Liver (tissue), 9 donors: ENCODE measurements around the gene TOX2. TPM values are rescaled to one million over a fixed set of nuclear protein-coding genes. Genes with fewer than 3 reads are reported as not detected.
A peak's percentile ranks its signal among the peaks of the same experiment; 100 is the strongest.

ENCODE experiments used
- DNase-seq: peaks from one replicate; pipeline ENCODE4 v3.0.0-alpha.2; 2017; ENCODE audit warnings: low spot score
- H3K27ac ChIP-seq, 2 donors: one replicate each; pipeline ENCODE4 v1.7.0; 2013; ENCODE audit warnings: inconsistent platforms in 2 of 2, low read length in 2 of 2, control low read depth in 1 of 2, low read depth in 1 of 2, mild to moderate bottlenecking in 1 of 2
- H3K27me3 ChIP-seq, 4 donors: one replicate each; pipeline versions ENCODE4 v1.6.1 to v1.7.0; 2013; ENCODE audit warnings: low read length in 3 of 4, inconsistent platforms in 1 of 4, mild to moderate bottlenecking in 1 of 4, moderate library complexity in 1 of 4; ENCODE audit not compliant: control insufficient read depth in 4 of 4, insufficient read depth in 4 of 4
- H3K36me3 ChIP-seq, 4 donors: one replicate each; pipeline versions ENCODE4 v1.6.1 to v1.7.0; 2013; ENCODE audit warnings: low read length in 3 of 4, mild to moderate bottlenecking in 3 of 4, low read depth in 1 of 4, moderate library complexity in 1 of 4; ENCODE audit not compliant: control insufficient read depth in 4 of 4, insufficient read depth in 3 of 4
- H3K4me1 ChIP-seq, 4 donors: one replicate each; pipeline versions ENCODE4 v1.6.1 to v1.7.0; 2013; ENCODE audit warnings: low read length in 3 of 4, mild to moderate bottlenecking in 3 of 4, moderate library complexity in 1 of 4; ENCODE audit not compliant: control insufficient read depth in 4 of 4, insufficient read depth in 4 of 4
- H3K4me3 ChIP-seq, 3 donors: one replicate each; pipeline versions ENCODE4 v1.6.1 to v1.7.0; 2013; ENCODE audit warnings: low read length in 3 of 3, control low read depth in 1 of 3, low read depth in 1 of 3, mild to moderate bottlenecking in 1 of 3
- H3K9ac ChIP-seq, 2 donors: one replicate each; pipeline ENCODE4 v1.7.0; 2013; ENCODE audit warnings: low read length in 2 of 2, mild to moderate bottlenecking in 2 of 2, moderate library complexity in 2 of 2, control low read depth in 1 of 2, low read depth in 1 of 2
- H3K9me3 ChIP-seq, 4 donors: one replicate each; pipeline versions ENCODE4 v1.6.1 to v1.7.0; 2013; ENCODE audit warnings: low read length in 3 of 4; ENCODE audit not compliant: control insufficient read depth in 4 of 4
- ATF3 ChIP-seq: IDR thresholded peaks from 2 replicates; pipeline ENCODE4 v1.6.1; 2016; ENCODE audit warnings: antibody characterized with exemption
- CTCF ChIP-seq: fragments of 150-350 bp; IDR thresholded peaks from 2 replicates; pipeline ENCODE4 v1.5.1; 2017; ENCODE audit warnings: improper control_type of control experiment, low read depth, low read length; ENCODE audit not compliant: missing input control
- EGR1 ChIP-seq, 2 donors: IDR thresholded peaks; 2 replicates each; pipeline ENCODE4 v1.6.1; 2016 to 2018; ENCODE audit warnings: antibody characterized with exemption in 2 of 2, low read depth in 2 of 2
- FOXA1 ChIP-seq: IDR thresholded peaks from 2 replicates; pipeline ENCODE4 v1.6.1; 2016; ENCODE audit warnings: antibody characterized with exemption
- FOXA2 ChIP-seq: IDR thresholded peaks from 2 replicates; pipeline ENCODE4 v1.6.1; 2016; ENCODE audit warnings: antibody characterized with exemption
- GABPA ChIP-seq, 2 donors: IDR thresholded peaks in 1 of 2; conservative IDR thresholded peaks in 1 of 2; 2 replicates each; pipeline ENCODE4 v1.6.1; 2016; ENCODE audit warnings: antibody characterized with exemption in 2 of 2, mild to moderate bottlenecking in 1 of 2, moderate library complexity in 1 of 2
- HNF4A ChIP-seq, 2 donors: conservative IDR thresholded peaks; 2 replicates each; pipeline ENCODE4 v1.6.1; 2016; ENCODE audit warnings: antibody characterized with exemption in 2 of 2, mild to moderate bottlenecking in 2 of 2
- HNF4G ChIP-seq: IDR thresholded peaks from 2 replicates; pipeline ENCODE4 v1.6.1; 2016; ENCODE audit warnings: antibody characterized with exemption
- JUND ChIP-seq, 2 donors: IDR thresholded peaks; 2 replicates each; pipeline ENCODE4 v1.6.1; 2016; ENCODE audit warnings: antibody characterized with exemption in 2 of 2
- MAX ChIP-seq: IDR thresholded peaks from 2 replicates; pipeline ENCODE4 v1.6.1; 2016; ENCODE audit warnings: antibody characterized with exemption
- NR2F2 ChIP-seq: IDR thresholded peaks from 2 replicates; pipeline ENCODE4 v1.6.1; 2016; ENCODE audit warnings: antibody characterized with exemption
- RXRA ChIP-seq, 2 donors: IDR thresholded peaks; 2 replicates each; pipeline ENCODE4 v1.6.1; 2017 to 2018; ENCODE audit warnings: antibody characterized with exemption in 2 of 2, mild to moderate bottlenecking in 1 of 2
- SP1 ChIP-seq: IDR thresholded peaks from 2 replicates; pipeline ENCODE4 v1.6.1; 2018; ENCODE audit warnings: antibody characterized with exemption, mild to moderate bottlenecking
- TAF1 ChIP-seq: conservative IDR thresholded peaks from 2 replicates; pipeline ENCODE4 v1.6.1; 2016; ENCODE audit warnings: antibody characterized with exemption, mild to moderate bottlenecking
- YY1 ChIP-seq: IDR thresholded peaks from 2 replicates; pipeline ENCODE4 v1.6.1; 2016; ENCODE audit warnings: antibody characterized with exemption, mild to moderate bottlenecking
- ZBTB33 ChIP-seq: IDR thresholded peaks from 2 replicates; pipeline ENCODE4 v1.6.1; 2016; ENCODE audit warnings: antibody characterized with exemption
- WGBS: extraction: QIAGEN DNeasy Blood & Tissue Kit; methylation state at CpG from one replicate; pipeline ENCODE4 v1.1.7; 2013; 5-methylcytosine and 5-hydroxymethylcytosine counted together
- polyA plus RNA-seq, 2 donors: library from polyadenylated mRNA; stranded (reverse) in 1 of 2; unstranded in 1 of 2; fragments of 200-250 nt in 1 of 2; fragments of >200 nt in 1 of 2; fragmentation: Nextera tagmentation in 1 of 2; extraction: Ambion mirVana in 1 of 2; gene quantifications; one replicate each; pipeline versions ENCODE4 v1.2.1 to v1.2.3, GENCODE V29; 2013 to 2015
- total RNA-seq, 2 donors: library from RNA; depleted of rRNA; stranded (reverse); fragments of >200 nt; gene quantifications; one replicate each; pipeline ENCODE4 v1.2.3, GENCODE V29; 2014
- donor health status: healthy.
- donor health status: healthy.
- donor health status: healthy.
- donor health status: healthy.
- donor health status: healthy.

TOX2 gene
- total and polyA plus RNA-seq, 4 donors = 0.33 to 2.7 (median 1.4) TPM

GRCh38 chr20:44073011-44073674 lies 158.5 kb downstream of the TOX2 start:
- Histone ChIP-seq H3K9ac (no peak overlapping the region), H3K36me3 (no peaks in the 10 kb centered on the region), H3K27me3 (no peaks in the 10 kb centered on the region), H3K9me3 (no peaks in the 10 kb centered on the region), H3K27ac (no peak overlapping the region), H3K4me1 (no peaks in the 10 kb centered on the region), H3K4me3 (no peak overlapping the region)
- TF ChIP-seq ATF3 = no peak
- no peak for TF ChIP-seq GABPA (IDR thresholded peaks at IDR 0.05 in 1 of 2, conservative IDR thresholded peaks at IDR 0.05 in 1 of 2)
- TF ChIP-seq TAF1 = no peak
- no peak for TF ChIP-seq CTCF
- TF ChIP-seq YY1 = no peak
- no peak for TF ChIP-seq EGR1 (IDR thresholded peaks at IDR 0.05; ENCODE audit: low read depth in 2 of 2)
- no peak for TF ChIP-seq HNF4G
- TF ChIP-seq NR2F2 = no peak
- no peak for TF ChIP-seq JUND (IDR thresholded peaks at IDR 0.05)
- TF ChIP-seq MAX = no peak
- no peak for TF ChIP-seq FOXA1
- TF ChIP-seq ZBTB33 = no peak
- no peak for TF ChIP-seq RXRA (IDR thresholded peaks at IDR 0.05)
- WGBS = 59% methylated on average over 16 of the region's 16 CpGs
- peak; percentile 24 for DNase-seq

- TF ChIP-seq SP1 = no peak
- TF ChIP-seq RXRA (IDR thresholded peaks at IDR 0.05) = no peak
- no peak for TF ChIP-seq TAF1
- TF ChIP-seq NR2F2 = no peak
- TF ChIP-seq HNF4A (conservative IDR thresholded peaks at IDR 0.05) = no peak
- TF ChIP-seq GABPA (IDR thresholded peaks at IDR 0.05 in 1 of 2, conservative IDR thresholded peaks at IDR 0.05 in 1 of 2) = no peak
- no peak for TF ChIP-seq FOXA2
- H3K36me3 ChIP-seq = no peaks in the 10 kb centered on the region
Observed at GRCh38 chr20:44073675-44074071, 159.0 kb downstream of the TOX2 start.

More at GRCh38 chr20:44073675-44074071, 159.0 kb downstream of the TOX2 start:
- WGBS = 69% methylated on average over 6 of the region's 6 CpGs
- H3K27me3 ChIP-seq = no peaks in the 10 kb centered on the region
- no peak overlapping the region for H3K4me3 ChIP-seq
- DNase-seq = peak; percentile 9
- no peak overlapping the region for H3K27ac ChIP-seq
- H3K9me3 ChIP-seq = no peaks in the 10 kb centered on the region
- no peaks in the 10 kb centered on the region for H3K4me1 ChIP-seq
- H3K9ac ChIP-seq = no peak overlapping the region
